Upper lobe of left lung (tissue), 6 donors: Measurements from ENCODE around the gene MYO6. TPM values are rescaled to one million over a fixed set of nuclear protein-coding genes. Genes with fewer than 3 reads are reported as not detected.
"Not testable (repeated sequence)": the region's sequence is repeated elsewhere in the genome, so short reads cannot be mapped to it uniquely, and the experiment has no call there.

Source experiments
- ATAC-seq, 2 donors: fragments of 200-7000 bp; cut with Tn5 transposase; one replicate each; pipeline ENCODE4 v1.9.1; 2022; ENCODE audit warnings: mild to moderate bottlenecking in 2 of 2, moderate library complexity in 2 of 2; ENCODE audit not compliant: low FRiP score in 2 of 2
- DNase-seq, 2 donors: peaks; one replicate each; pipeline ENCODE4 v3.0.0-alpha.2; 2019 to 2020
- H3K27ac ChIP-seq, 4 donors: fragments of 200-600 bp; sonication (generic); one replicate each; pipeline ENCODE4 v1.5.1; 2016 to 2019
- H3K27me3 ChIP-seq, 4 donors: fragments of 200-600 bp; sonication (generic); one replicate each; pipeline ENCODE4 v1.5.1; 2017 to 2019
- H3K36me3 ChIP-seq, 4 donors: fragments of 200-600 bp; sonication (generic); one replicate each; pipeline ENCODE4 v1.5.1; 2016 to 2019
- H3K4me1 ChIP-seq, 4 donors: fragments of 200-600 bp; sonication (generic); one replicate each; pipeline ENCODE4 v1.5.1; 2018 to 2019
- H3K4me3 ChIP-seq, 4 donors: fragments of 200-600 bp; sonication (generic); one replicate each; pipeline ENCODE4 v1.5.1; 2017 to 2019; ENCODE audit warnings: mild to moderate bottlenecking in 2 of 4, moderate library complexity in 1 of 4
- H3K9me3 ChIP-seq, 4 donors: fragments of 200-600 bp; sonication (generic); one replicate each; pipeline ENCODE4 v1.5.1; 2018 to 2019
- CTCF ChIP-seq, 6 experiments: fragments of 450-650 bp in 4 of 6; fragments of 200-600 bp in 2 of 6; sonication (generic) in 2 of 6; IDR thresholded peaks; one replicate each; pipeline ENCODE4 v1.5.1; 2016 to 2019; ENCODE audit warnings: antibody characterized with exemption in 6 of 6
- EP300 ChIP-seq, 4 donors: sonication (generic); formaldehyde crosslinking; IDR thresholded peaks; one replicate each; pipeline ENCODE4 v1.5.1; 2017; ENCODE audit warnings: antibody characterized with exemption in 4 of 4, control low read depth in 2 of 4
- POLR2A ChIP-seq, 4 donors: fragments of 450-650 bp; IDR thresholded peaks; one replicate each; pipeline ENCODE4 v1.5.1; 2016 to 2017; ENCODE audit warnings: antibody characterized with exemption in 4 of 4, mild to moderate bottlenecking in 2 of 4
- POLR2AphosphoS5 ChIP-seq, 2 donors: sonication (generic); formaldehyde crosslinking; IDR thresholded peaks; one replicate each; pipeline ENCODE4 v1.5.1; 2017; ENCODE audit warnings: antibody characterized with exemption in 2 of 2
- WGBS, 2 donors: methylation state at CpG; one replicate each; pipeline ENCODE4 v1.1.5; 2017 to 2018; 5-methylcytosine and 5-hydroxymethylcytosine counted together
- total RNA-seq, 6 donors: library from RNA; depleted of rRNA in 4 of 6; stranded (reverse); fragments of >200 nt in 4 of 6; gene quantifications; one replicate each; pipeline versions ENCODE4 v1.1.0 to v1.2.1, GENCODE V29; 2016 to 2021
- donor health status: DM: no; HTN: no; CAD: no; lungs with moderate emphysema.
- donor health status: DM: no; HTN: yes; CAD: no; lungs with severe emphysema.

MYO6 gene
- 10 to 100 TPM; 49.0 to 94.3 (median 80.4) TPM for total RNA-seq

GRCh38 chr6:75748743-75749538, at the start of gene MYO6:
TSS of gene MYO6 (plus strand) at chr6:75749239. CDS start at chr6:75817548, 68,309 bp downstream.
- Histone ChIP-seq H3K4me1 (peaks cover 20 to 30% (median 28%) of the 10 kb centered on the region in 4 donors), H3K4me3 (peak within 1 kb of the TSS; percentile 69 to 93 (median 80)), H3K27ac (peak within 1 kb of the TSS; percentile 88 to 94 (median 92)), H3K27me3 (no peaks in the 10 kb centered on the region), H3K9me3 (no peaks in the 10 kb centered on the region), H3K36me3 (no peaks in the 10 kb centered on the region)
- TF ChIP-seq POLR2A (IDR thresholded peaks at IDR 0.05) (peak in 3 of 4 donors; percentile 61 to 93 (median 90)), EP300 (IDR thresholded peaks at IDR 0.05) (no peak), POLR2AphosphoS5 (IDR thresholded peaks at IDR 0.05) (peak; percentile 41 to 92), CTCF (IDR thresholded peaks at IDR 0.05) (peak in 1 of 6 experiments; percentile 14)
- peak; percentile 78 to 96 for DNase-seq
- ATAC-seq: peak; percentile 91 to 96
- 0 to 1% methylated on average over 26 to 46 of the region's 97 CpGs for WGBS, 2 donors

- not testable (repeated sequence) for ATAC-seq, DNase-seq, H3K4me3 ChIP-seq, H3K27me3 ChIP-seq, H3K9me3 ChIP-seq, H3K4me1 ChIP-seq, H3K27ac ChIP-seq
- H3K36me3 ChIP-seq: peaks cover 12 to 62% (median 21%) of the 10 kb centered on the region in 4 donors
- WGBS, 2 donors: 92 to 97% methylated on average over 4 of the region's 4 CpGs
Observed at GRCh38 chr6:75708334-75708733, 40.7 kb upstream of the MYO6 start.

GRCh38 chr6:75711173-75711572, 37.9 kb upstream of the MYO6 start:
- Histone ChIP-seq H3K27me3 (no peaks in the 10 kb centered on the region), H3K4me1 (no peaks in the 10 kb centered on the region), H3K27ac (no peak overlapping the region), H3K9me3 (no peaks in the 10 kb centered on the region), H3K4me3 (no peak overlapping the region), H3K36me3 (peaks cover 15 to 77% (median 33%) of the 10 kb centered on the region in 4 donors)
- no peak for DNase-seq
- 95 to 96% methylated on average over 2 of the region's 2 CpGs for WGBS, 2 donors
- no peak for ATAC-seq
- TF ChIP-seq POLR2A (IDR thresholded peaks at IDR 0.05): no peak

GRCh38 chr6:75719133-75719532, 29.9 kb upstream of the MYO6 start:
- Histone ChIP-seq H3K4me3 (no peak overlapping the region), H3K36me3 (peaks cover 0 to 28% (median 17%) of the 10 kb centered on the region in 4 donors), H3K4me1 (no peaks in the 10 kb centered on the region), H3K27ac (peak overlapping the region in 1 of 4 donors; percentile 23), H3K9me3 (no peaks in the 10 kb centered on the region), H3K27me3 (no peaks in the 10 kb centered on the region)
- ATAC-seq: peak; percentile 17 to 61
- DNase-seq: no peak
- 74 to 85% methylated on average over 3 of the region's 3 CpGs for WGBS, 2 donors
- peak in 1 of 4 donors; percentile 18 for TF ChIP-seq EP300 (IDR thresholded peaks at IDR 0.05)
- TF ChIP-seq POLR2AphosphoS5 (IDR thresholded peaks at IDR 0.05): no peak
- no peak for TF ChIP-seq POLR2A (IDR thresholded peaks at IDR 0.05)

GRCh38 chr6:75723382-75723781, 25.7 kb upstream of the MYO6 start:
- TF ChIP-seq EP300 (IDR thresholded peaks at IDR 0.05) (no peak), POLR2A (IDR thresholded peaks at IDR 0.05) (no peak), POLR2AphosphoS5 (IDR thresholded peaks at IDR 0.05) (no peak), CTCF (IDR thresholded peaks at IDR 0.05) (no peak)
- H3K27me3 ChIP-seq: no peaks in the 10 kb centered on the region
- no peak overlapping the region for H3K27ac ChIP-seq
- H3K4me1 ChIP-seq: no peaks in the 10 kb centered on the region
- ATAC-seq (no peak), DNase-seq (no peak)
- no peak overlapping the region for H3K4me3 ChIP-seq
- 89 to 95% methylated on average over 2 of the region's 2 CpGs for WGBS, 2 donors
- H3K9me3 ChIP-seq: no peaks in the 10 kb centered on the region
- no peaks in the 10 kb centered on the region for H3K36me3 ChIP-seq

- DNase-seq (no peak), ATAC-seq (no peak)
- WGBS, 2 donors: 90 to 96% methylated on average over 2 of the region's 2 CpGs
- H3K27ac ChIP-seq: no peak overlapping the region
- TF ChIP-seq POLR2A (IDR thresholded peaks at IDR 0.05) (no peak), CTCF (IDR thresholded peaks at IDR 0.05) (no peak), POLR2AphosphoS5 (IDR thresholded peaks at IDR 0.05) (no peak), EP300 (IDR thresholded peaks at IDR 0.05) (no peak)
- H3K36me3 ChIP-seq: no peaks in the 10 kb centered on the region
- no peak overlapping the region for H3K4me3 ChIP-seq
- no peaks in the 10 kb centered on the region for H3K4me1 ChIP-seq
- no peaks in the 10 kb centered on the region for H3K9me3 ChIP-seq
- no peaks in the 10 kb centered on the region for H3K27me3 ChIP-seq
Observed at GRCh38 chr6:75727206-75727605, 21.8 kb upstream of the MYO6 start.

GRCh38 chr6:75731029-75731428, 18.0 kb upstream of the MYO6 start:
- H3K4me1 ChIP-seq, ATAC-seq, H3K9me3 ChIP-seq, DNase-seq, H3K36me3 ChIP-seq, H3K4me3 ChIP-seq, H3K27ac ChIP-seq, H3K27me3 ChIP-seq: not testable (repeated sequence)
- 88 to 94% methylated on average over 8 of the region's 8 CpGs for WGBS, 2 donors
